ENCODE data around the gene SH3PXD2B.

SH3PXD2B gene

DNA sequence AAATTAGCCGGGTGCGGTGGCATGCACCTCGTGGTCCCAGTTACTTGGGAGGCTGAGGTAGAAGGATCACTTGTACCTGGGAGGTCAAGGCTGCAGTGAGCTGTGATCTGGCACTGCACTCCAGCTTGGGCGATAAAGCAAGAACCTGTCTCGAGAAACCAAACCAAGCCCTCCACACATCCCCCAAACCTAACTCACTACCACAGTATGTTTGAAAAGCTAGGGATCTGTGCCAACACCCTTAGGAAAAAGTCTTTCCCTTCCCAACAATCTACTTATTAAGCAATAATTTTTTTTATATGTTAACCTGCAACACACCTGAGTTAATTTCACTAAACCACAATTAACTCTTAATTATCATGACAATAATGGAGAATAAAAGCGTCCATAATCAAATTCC is 173.0 kb downstream of the SH3PXD2B start:
- no peak for DNase-seq

GRCh38 chr5:172280929-172281328 is 173.4 kb downstream of the SH3PXD2B start:
- DNase-seq: no peak

- no peak for DNase-seq
These were observed 174.0 kb downstream of the SH3PXD2B start for GRCh38 chr5:172280317-172280716.

DNA sequence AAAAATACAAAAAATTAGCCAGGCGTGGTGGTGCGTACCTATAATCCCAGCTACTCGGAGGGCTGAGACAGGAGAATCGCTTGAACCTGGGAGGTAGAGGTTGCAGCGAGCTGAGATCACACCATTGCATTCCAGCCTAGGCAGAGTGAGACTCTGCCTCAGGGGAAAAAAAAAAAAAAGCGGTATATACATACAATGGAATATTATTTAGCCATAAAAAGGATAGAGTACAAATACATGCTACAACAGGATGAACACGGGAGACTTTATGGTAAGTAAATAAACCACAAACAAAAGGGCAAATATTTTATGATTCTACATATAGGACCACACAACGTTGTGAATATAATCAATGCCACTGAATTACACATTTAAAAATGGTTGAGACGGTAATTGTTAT is 176.0 kb downstream of the SH3PXD2B start:
- no peak for DNase-seq

- no peak for DNase-seq
These were observed 178.1 kb downstream of the SH3PXD2B start for GRCh38 chr5:172276214-172276613.

Measured in anterior cingulate cortex (tissue), 58 donors.